T1000 (cell line): ENCODE measurements around the gene PAK5.

Experiments used
- DNase-seq: peaks from one replicate; lab custom pipeline; 2025; ENCODE audit warnings: mixed read lengths; lab: John Stamatoyannopoulos, UW

PAK5 gene

GRCh38 chr20:9789131-9789530, 49.7 kb downstream of the PAK5 start:
- no peak for DNase-seq

- DNase-seq = no peak
Measured at GRCh38 chr20:9775176-9775575, 63.7 kb downstream of the PAK5 start.

- DNase-seq = no peak
Measured at GRCh38 chr20:9769954-9770353, 68.9 kb downstream of the PAK5 start.

GRCh38 chr20:9761476-9761875, 77.4 kb downstream of the PAK5 start:
- no peak for DNase-seq

- no peak for DNase-seq
Measured at GRCh38 chr20:9759392-9759791, 79.5 kb downstream of the PAK5 start.

GRCh38 chr20:9758752-9759151, 80.1 kb downstream of the PAK5 start:
- DNase-seq = no peak

- DNase-seq = no peak
Measured at GRCh38 chr20:9756660-9757059, 82.2 kb downstream of the PAK5 start.

GRCh38 chr20:9755301-9755700, 83.6 kb downstream of the PAK5 start:
- DNase-seq = no peak

GRCh38 chr20:9744551-9744950, 94.3 kb downstream of the PAK5 start:
- no peak for DNase-seq

- DNase-seq = no peak
Measured at GRCh38 chr20:9743871-9744270, 95.0 kb downstream of the PAK5 start.

GRCh38 chr20:9742821-9743220, 96.1 kb downstream of the PAK5 start:
- no peak for DNase-seq

GRCh38 chr20:9741996-9742395, 96.9 kb downstream of the PAK5 start:
- DNase-seq = no peak

- no peak for DNase-seq
Measured at GRCh38 chr20:9740486-9740885, 98.4 kb downstream of the PAK5 start.

- DNase-seq = no peak
Measured at GRCh38 chr20:9739991-9740390, 98.9 kb downstream of the PAK5 start.

- no peak for DNase-seq
Measured at GRCh38 chr20:9736373-9736772, 102.5 kb downstream of the PAK5 start.

- no peak for DNase-seq
Measured at GRCh38 chr20:9723501-9724202, 115.2 kb downstream of the PAK5 start.

- no peak for DNase-seq
Measured at GRCh38 chr20:9711872-9712271, 127.0 kb downstream of the PAK5 start.

GRCh38 chr20:9710685-9711084, 128.2 kb downstream of the PAK5 start:
- DNase-seq = no peak

GRCh38 chr20:9705722-9706476, 133.0 kb downstream of the PAK5 start:
- DNase-seq = no peak

GRCh38 chr20:9699181-9699580, 139.7 kb downstream of the PAK5 start:
- no peak for DNase-seq

GRCh38 chr20:9689041-9689440, 149.8 kb downstream of the PAK5 start:
- DNase-seq = no peak

GRCh38 chr20:9686866-9687265, 152.0 kb downstream of the PAK5 start:
- no peak for DNase-seq

GRCh38 chr20:9686455-9686854, 152.4 kb downstream of the PAK5 start:
- no peak for DNase-seq

GRCh38 chr20:9686001-9686400, 152.9 kb downstream of the PAK5 start:
- DNase-seq = no peak
